Measurements from ENCODE around the gene DNAH8.

Gene DNAH8

GRCh38 chr6:38833320-38833719, 118.2 kb downstream of the DNAH8 start:
- H3K79me2 ChIP-seq (ENCODE audit: insufficient read depth, low read depth) = no peaks in the 10 kb centered on the region

GRCh38 chr6:38836585-38836984, 121.5 kb downstream of the DNAH8 start:
- Histone ChIP-seq H3K4me3 (IDR thresholded peaks at IDR 0.05; ENCODE audit: insufficient read depth, low read depth, low read length) (no peak overlapping the region), H3K36me3 (ENCODE audit: insufficient read depth) (no peaks in the 10 kb centered on the region), H3K27me3 (ENCODE audit: insufficient read depth, low read depth) (no peaks in the 10 kb centered on the region), H3K4me1 (ENCODE audit: low read depth, poor library complexity, severe bottlenecking) (peaks cover 5% of the 10 kb centered on the region), H4K20me1 (ENCODE audit: insufficient read depth) (no peaks in the 10 kb centered on the region), H3K9ac (no peak overlapping the region), H2AFZ (ENCODE audit: low read depth) (no peak overlapping the region), H3K79me2 (ENCODE audit: insufficient read depth, low read depth) (no peaks in the 10 kb centered on the region), H3K4me2 (no peak overlapping the region), H3K27ac (no peak overlapping the region)
- no peak for TF ChIP-seq CTCF (conservative IDR thresholded peaks at IDR 0.05; ENCODE audit: low read depth, low read length)

More at GRCh38 chr6:38833320-38833719, 118.2 kb downstream of the DNAH8 start:
- no peaks in the 10 kb centered on the region for H4K20me1 ChIP-seq (ENCODE audit: insufficient read depth)
- no peak overlapping the region for H3K9ac ChIP-seq
- no peak overlapping the region for H3K4me2 ChIP-seq
- TF ChIP-seq CTCF (conservative IDR thresholded peaks at IDR 0.05; ENCODE audit: low read depth, low read length) = no peak
- no peak overlapping the region for H3K4me3 ChIP-seq (IDR thresholded peaks at IDR 0.05; ENCODE audit: insufficient read depth, low read depth, low read length)
- H3K27me3 ChIP-seq (ENCODE audit: insufficient read depth, low read depth) = no peaks in the 10 kb centered on the region
- no peaks in the 10 kb centered on the region for H3K36me3 ChIP-seq (ENCODE audit: insufficient read depth)
- H3K27ac ChIP-seq = no peak overlapping the region
- H2AFZ ChIP-seq (ENCODE audit: low read depth) = no peak overlapping the region
- H3K4me1 ChIP-seq (ENCODE audit: low read depth, poor library complexity, severe bottlenecking) = peaks cover 5% of the 10 kb centered on the region

- Histone ChIP-seq H3K4me1 (ENCODE audit: low read depth, poor library complexity, severe bottlenecking) (peaks cover 5% of the 10 kb centered on the region), H3K9ac (no peak overlapping the region), H3K4me3 (IDR thresholded peaks at IDR 0.05; ENCODE audit: insufficient read depth, low read depth, low read length) (no peak overlapping the region), H3K36me3 (ENCODE audit: insufficient read depth) (no peaks in the 10 kb centered on the region), H3K27me3 (ENCODE audit: insufficient read depth, low read depth) (no peaks in the 10 kb centered on the region), H3K4me2 (no peak overlapping the region), H2AFZ (ENCODE audit: low read depth) (no peak overlapping the region), H3K79me2 (ENCODE audit: insufficient read depth, low read depth) (no peaks in the 10 kb centered on the region), H4K20me1 (ENCODE audit: insufficient read depth) (no peaks in the 10 kb centered on the region), H3K27ac (no peak overlapping the region)
- no peak for TF ChIP-seq CTCF (conservative IDR thresholded peaks at IDR 0.05; ENCODE audit: low read depth, low read length)
Observed at GRCh38 chr6:38837101-38837500, 122.0 kb downstream of the DNAH8 start.

- H3K27me3 ChIP-seq (ENCODE audit: insufficient read depth, low read depth) = no peaks in the 10 kb centered on the region
- no peaks in the 10 kb centered on the region for H3K4me1 ChIP-seq (ENCODE audit: low read depth, poor library complexity, severe bottlenecking)
- H3K4me3 ChIP-seq (IDR thresholded peaks at IDR 0.05; ENCODE audit: insufficient read depth, low read depth, low read length) = no peak overlapping the region
- H4K20me1 ChIP-seq (ENCODE audit: insufficient read depth) = no peaks in the 10 kb centered on the region
- no peak overlapping the region for H3K4me2 ChIP-seq
- no peak overlapping the region for H2AFZ ChIP-seq (ENCODE audit: low read depth)
- no peak overlapping the region for H3K9ac ChIP-seq
- no peak for TF ChIP-seq CTCF (conservative IDR thresholded peaks at IDR 0.05; ENCODE audit: low read depth, low read length)
- H3K36me3 ChIP-seq (ENCODE audit: insufficient read depth) = no peaks in the 10 kb centered on the region
- no peak overlapping the region for H3K27ac ChIP-seq
- no peaks in the 10 kb centered on the region for H3K79me2 ChIP-seq (ENCODE audit: insufficient read depth, low read depth)
Observed at GRCh38 chr6:38843798-38844197, 128.7 kb downstream of the DNAH8 start.

Measured in KMS-11 (cell line).